Peyer's patch (tissue), 4 donors: ENCODE results near the gene GLT8D2. TPM values are rescaled to one million over a fixed set of nuclear protein-coding genes. Genes with fewer than 3 reads are reported as not detected.

Experiments used
- DNase-seq, 3 donors: peaks; one replicate each; pipeline ENCODE4 v3.0.0-alpha.2; 2017 to 2019
- H3K27ac ChIP-seq, 4 donors: fragments of 200-600 bp; sonication (generic); one replicate each; pipeline ENCODE4 v1.5.1; 2016 to 2019
- H3K27me3 ChIP-seq, 2 donors: fragments of 200-600 bp; sonication (generic); one replicate each; pipeline ENCODE4 v1.5.1; 2019
- H3K36me3 ChIP-seq, 3 donors: fragments of 200-600 bp; sonication (generic); one replicate each; pipeline ENCODE4 v1.5.1; 2016 to 2019
- H3K4me1 ChIP-seq, 4 donors: fragments of 200-600 bp; sonication (generic); one replicate each; pipeline ENCODE4 v1.5.1; 2016 to 2019
- H3K4me3 ChIP-seq, 4 donors: fragments of 200-600 bp; sonication (generic); 1 replicate in 3 of 4; 2 replicates in 1 of 4; pipeline ENCODE4 v1.5.1; 2016 to 2019; ENCODE audit warnings: mild to moderate bottlenecking in 1 of 4
- H3K9me3 ChIP-seq, 4 donors: fragments of 200-600 bp; sonication (generic); one replicate each; pipeline ENCODE4 v1.5.1; 2016 to 2019; ENCODE audit warnings: mild to moderate bottlenecking in 1 of 4
- CTCF ChIP-seq, 6 experiments: fragments of 450-650 bp in 4 of 6; fragments of 200-600 bp in 2 of 6; sonication (generic) in 1 of 6; IDR thresholded peaks; one replicate each; pipeline ENCODE4 v1.5.1; 2017 to 2019; ENCODE audit warnings: antibody characterized with exemption in 6 of 6, mild to moderate bottlenecking in 3 of 6, moderate library complexity in 1 of 6
- POLR2A ChIP-seq, 2 donors: fragments of 450-650 bp; IDR thresholded peaks; one replicate each; pipeline ENCODE4 v1.5.1; 2017; ENCODE audit warnings: antibody characterized with exemption in 2 of 2, mild to moderate bottlenecking in 2 of 2, moderate library complexity in 2 of 2
- total RNA-seq, 4 donors: library from RNA; depleted of rRNA; stranded (reverse); fragments of >200 nt; gene quantifications; one replicate each; pipeline ENCODE4 v1.1.0, GENCODE V29; 2016

The GLT8D2 gene
- total RNA-seq, 4 donors from 2014 or later = 3.1 to 24.8 (median 5.4) TPM

GRCh38 chr12:103952497-103952896 is 97.5 kb downstream of the GLT8D2 start:
- peaks cover 0 to 58% (median 0%) of the 10 kb centered on the region in 3 donors for H3K36me3 ChIP-seq
- no peak overlapping the region for H3K27ac ChIP-seq
- H3K27me3 ChIP-seq = no peaks in the 10 kb centered on the region
- no peak for TF ChIP-seq CTCF (IDR thresholded peaks at IDR 0.05)
- no peak for TF ChIP-seq POLR2A (IDR thresholded peaks at IDR 0.05)
- H3K9me3 ChIP-seq = no peaks in the 10 kb centered on the region
- peaks cover 0 to 13% (median 3%) of the 10 kb centered on the region in 4 donors for H3K4me1 ChIP-seq
- no peak overlapping the region for H3K4me3 ChIP-seq
- DNase-seq = no peak

GRCh38 chr12:103948746-103949406 is 101.1 kb downstream of the GLT8D2 start:
- Histone ChIP-seq H3K4me1 (no peaks in the 10 kb centered on the region), H3K4me3 (no peak overlapping the region), H3K27me3 (no peaks in the 10 kb centered on the region), H3K9me3 (no peaks in the 10 kb centered on the region), H3K36me3 (peaks cover 0 to 94% (median 3%) of the 10 kb centered on the region in 3 donors), H3K27ac (no peak overlapping the region)
- no peak for TF ChIP-seq CTCF (IDR thresholded peaks at IDR 0.05)
- no peak for DNase-seq

GRCh38 chr12:103947871-103948555 is 102.0 kb downstream of the GLT8D2 start:
- H3K27ac ChIP-seq = no peak overlapping the region
- no peak for DNase-seq
- no peaks in the 10 kb centered on the region for H3K9me3 ChIP-seq
- no peak for TF ChIP-seq POLR2A (IDR thresholded peaks at IDR 0.05)
- no peak for TF ChIP-seq CTCF (IDR thresholded peaks at IDR 0.05)
- no peaks in the 10 kb centered on the region for H3K4me1 ChIP-seq
- H3K36me3 ChIP-seq = peaks cover 0 to 96% (median 3%) of the 10 kb centered on the region in 3 donors
- H3K4me3 ChIP-seq = no peak overlapping the region
- H3K27me3 ChIP-seq = no peaks in the 10 kb centered on the region

- H3K9me3 ChIP-seq = no peaks in the 10 kb centered on the region
- H3K4me1 ChIP-seq = no peaks in the 10 kb centered on the region
- no peak for DNase-seq
- H3K27ac ChIP-seq = no peak overlapping the region
- H3K36me3 ChIP-seq = peaks cover 0 to 97% (median 7%) of the 10 kb centered on the region in 3 donors
- no peaks in the 10 kb centered on the region for H3K27me3 ChIP-seq
- no peak overlapping the region for H3K4me3 ChIP-seq
- no peak for TF ChIP-seq CTCF (IDR thresholded peaks at IDR 0.05)
- no peak for TF ChIP-seq POLR2A (IDR thresholded peaks at IDR 0.05)
These were observed 105.0 kb downstream of the GLT8D2 start for GRCh38 chr12:103944964-103945363.

Other genes with a start within 250 kb of the GLT8D2 start
- 10 to 100 TPM in 1 of 4 donors, 1 to 10 TPM in 3; 3.9 to 10.2 (median 7.4) TPM for gene NT5DC3, start 209.0 kb downstream of the GLT8D2 start, total RNA-seq
- 100 to 1,000 TPM; 197 to 655 (median 335) TPM for gene HSP90B1, start 119.8 kb downstream of the GLT8D2 start, total RNA-seq
- 10 to 100 TPM; 24.5 to 37.0 (median 31.1) TPM for gene TDG, start 84.3 kb downstream of the GLT8D2 start, total RNA-seq
- 10 to 100 TPM; 16.0 to 34.3 (median 20.3) TPM for gene HCFC2, start 14.3 kb upstream of the GLT8D2 start, total RNA-seq
- gene NFYB, start 88.0 kb upstream of the GLT8D2 start, total RNA-seq = 10 to 100 TPM in 3 of 4 donors, 1 to 10 TPM in 1; 9.1 to 25.6 (median 19.4) TPM
- gene TXNRD1, start 165.6 kb upstream of the GLT8D2 start, total RNA-seq = 100 to 1,000 TPM in 3 of 4 donors, 10 to 100 TPM in 1; 94.1 to 240 (median 128) TPM